Stromal cell of bone marrow (primary cell): ENCODE data around the gene MAPK1IP1L.

Experiments
- DNase-seq: peaks from one replicate; pipeline ENCODE4 v3.0.0-alpha.2; 2012; ENCODE audit warnings: low read depth

MAPK1IP1L gene

DNA sequence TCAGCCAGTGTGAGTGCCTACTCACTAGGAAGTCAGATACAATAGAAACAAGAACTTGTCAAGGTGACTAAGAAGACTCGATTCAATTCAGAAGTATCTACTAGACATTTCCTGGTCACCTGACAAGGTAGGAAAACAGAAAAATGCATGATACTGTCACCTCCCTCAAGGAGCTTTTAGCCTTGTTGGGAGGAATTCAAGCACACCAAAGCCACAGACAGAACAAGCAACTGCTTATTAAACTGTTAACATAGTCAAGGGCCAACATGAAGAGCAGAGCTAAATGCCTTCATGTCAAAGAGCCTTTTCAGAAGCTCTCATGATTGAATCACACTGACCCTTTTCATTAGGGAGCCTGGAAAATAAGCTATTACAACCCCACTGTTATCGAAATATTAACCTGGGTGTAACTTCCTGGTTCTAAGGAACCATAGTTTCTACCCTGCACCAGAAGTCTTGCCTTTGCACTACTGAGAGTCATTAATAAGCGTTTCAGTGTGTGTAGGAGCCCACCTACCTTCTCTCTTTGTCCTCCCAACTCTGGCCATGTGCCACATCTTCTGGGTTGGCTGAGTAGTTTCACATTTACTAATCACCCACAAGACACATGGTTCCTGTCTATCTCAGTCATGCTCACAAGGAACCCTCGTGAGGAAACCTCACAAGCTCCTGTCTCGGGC is 46.6 kb downstream of the MAPK1IP1L start:
- DNase-seq: no peak

DNA sequence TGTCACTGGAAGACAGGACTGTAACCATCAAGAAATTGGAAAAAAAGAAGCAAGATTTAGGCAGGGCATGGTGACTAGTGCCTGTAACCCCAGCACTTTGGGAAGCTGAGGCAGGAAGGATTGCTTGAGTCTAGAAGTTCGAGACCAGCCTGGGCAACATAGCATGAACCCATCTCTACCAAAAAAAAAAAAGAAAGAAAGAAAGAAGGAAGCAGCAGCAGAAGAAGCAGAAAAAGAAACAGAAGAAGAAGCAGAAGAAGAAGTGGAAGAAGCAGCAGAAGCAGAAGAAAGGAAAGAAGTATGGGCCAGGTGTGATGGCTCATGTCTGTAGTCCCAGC is 47.1 kb downstream of the MAPK1IP1L start:
- DNase-seq: no peak

DNA sequence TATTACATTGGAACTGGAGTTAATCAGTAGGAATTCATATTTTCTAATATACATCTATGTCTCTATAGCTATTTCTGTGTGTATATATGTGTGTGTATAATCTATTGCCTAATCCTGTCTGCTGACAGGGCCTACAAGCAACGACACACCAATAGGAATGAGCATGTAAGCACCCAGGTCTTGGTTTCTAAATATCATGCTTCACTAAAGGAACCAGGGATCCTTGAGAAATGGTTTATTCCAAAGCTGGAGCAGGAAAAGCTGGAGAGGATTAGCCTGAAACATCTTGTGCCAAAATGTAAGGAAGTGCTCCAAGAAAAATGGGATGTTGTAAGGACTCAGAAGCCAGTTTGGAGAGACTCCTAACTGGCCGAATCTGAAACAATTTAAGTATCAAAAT is 48.3 kb downstream of the MAPK1IP1L start:
- DNase-seq: peak; percentile 68

DNA sequence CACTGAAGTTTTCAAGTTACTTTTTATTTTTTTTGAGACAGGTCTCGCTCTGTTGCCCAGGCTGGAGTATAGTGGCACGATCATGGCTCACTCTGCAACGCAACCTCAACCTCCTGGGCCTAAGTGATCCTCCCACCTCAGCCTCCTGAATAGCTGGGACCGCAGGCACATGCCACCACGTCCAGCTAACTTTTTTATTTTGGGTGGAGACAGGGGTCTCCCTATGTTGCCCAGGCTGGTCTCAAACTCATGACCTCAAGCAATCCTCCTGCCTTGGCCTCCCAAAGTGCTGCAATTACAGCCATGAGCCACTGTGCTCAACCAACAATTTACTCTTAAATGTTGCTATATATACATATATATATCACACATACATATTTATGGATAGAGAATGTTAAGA is 50.3 kb downstream of the MAPK1IP1L start:
- no peak for DNase-seq

DNA sequence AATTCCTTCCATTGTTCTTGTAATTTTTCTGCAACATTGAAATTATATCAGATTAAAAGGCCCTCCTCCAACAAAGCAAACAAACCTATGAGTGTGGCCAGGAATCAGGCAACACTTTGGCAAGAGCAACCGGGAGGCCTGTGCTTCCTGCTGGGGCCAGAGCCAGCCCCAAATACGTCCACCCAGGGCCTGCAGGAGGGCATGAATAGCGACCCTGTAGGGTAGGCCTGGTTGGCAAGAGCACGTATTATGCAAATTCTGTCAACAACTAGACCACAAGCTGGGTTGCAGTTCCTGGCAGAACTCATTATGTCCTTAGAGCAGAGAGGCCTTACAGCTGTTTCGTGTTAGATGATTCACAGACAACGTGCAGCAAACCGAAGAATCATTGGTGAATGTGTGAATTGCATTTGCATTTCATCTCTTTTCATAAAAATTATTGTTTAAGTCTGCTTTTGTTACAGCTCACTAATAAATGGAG is 50.7 kb downstream of the MAPK1IP1L start:
- DNase-seq: peak; percentile 99

DNA sequence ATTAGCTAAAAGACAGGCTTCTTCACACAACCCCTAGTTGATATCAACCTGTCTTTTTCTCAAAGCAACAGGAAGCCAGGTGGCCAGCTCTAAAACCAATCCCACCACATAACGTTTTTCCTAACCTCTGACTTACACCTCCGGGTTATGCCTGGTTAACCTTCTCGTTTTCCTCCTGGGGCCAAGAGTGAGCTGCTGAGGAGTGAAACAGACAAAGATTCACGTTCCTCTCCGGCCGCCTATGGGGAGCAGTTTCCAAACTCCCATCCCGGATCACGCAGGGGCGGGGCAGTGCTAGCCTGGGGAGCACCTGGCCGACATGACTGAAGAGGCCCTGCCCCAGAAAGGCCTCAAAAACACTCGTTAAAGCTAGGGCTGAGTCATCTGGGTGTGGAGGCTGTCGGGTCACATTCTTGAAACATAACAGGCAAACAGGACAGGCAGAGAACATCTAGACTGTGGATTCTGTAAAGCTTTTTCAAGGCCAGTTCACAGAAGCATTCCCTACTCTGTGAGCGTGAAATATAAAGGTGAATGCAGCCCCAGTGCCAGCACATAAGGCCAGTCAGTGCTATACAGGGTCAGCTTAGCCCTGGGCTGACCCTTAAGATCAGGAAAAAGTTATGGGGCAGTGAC is 51.7 kb downstream of the MAPK1IP1L start:
- DNase-seq: peak; percentile 89

DNA sequence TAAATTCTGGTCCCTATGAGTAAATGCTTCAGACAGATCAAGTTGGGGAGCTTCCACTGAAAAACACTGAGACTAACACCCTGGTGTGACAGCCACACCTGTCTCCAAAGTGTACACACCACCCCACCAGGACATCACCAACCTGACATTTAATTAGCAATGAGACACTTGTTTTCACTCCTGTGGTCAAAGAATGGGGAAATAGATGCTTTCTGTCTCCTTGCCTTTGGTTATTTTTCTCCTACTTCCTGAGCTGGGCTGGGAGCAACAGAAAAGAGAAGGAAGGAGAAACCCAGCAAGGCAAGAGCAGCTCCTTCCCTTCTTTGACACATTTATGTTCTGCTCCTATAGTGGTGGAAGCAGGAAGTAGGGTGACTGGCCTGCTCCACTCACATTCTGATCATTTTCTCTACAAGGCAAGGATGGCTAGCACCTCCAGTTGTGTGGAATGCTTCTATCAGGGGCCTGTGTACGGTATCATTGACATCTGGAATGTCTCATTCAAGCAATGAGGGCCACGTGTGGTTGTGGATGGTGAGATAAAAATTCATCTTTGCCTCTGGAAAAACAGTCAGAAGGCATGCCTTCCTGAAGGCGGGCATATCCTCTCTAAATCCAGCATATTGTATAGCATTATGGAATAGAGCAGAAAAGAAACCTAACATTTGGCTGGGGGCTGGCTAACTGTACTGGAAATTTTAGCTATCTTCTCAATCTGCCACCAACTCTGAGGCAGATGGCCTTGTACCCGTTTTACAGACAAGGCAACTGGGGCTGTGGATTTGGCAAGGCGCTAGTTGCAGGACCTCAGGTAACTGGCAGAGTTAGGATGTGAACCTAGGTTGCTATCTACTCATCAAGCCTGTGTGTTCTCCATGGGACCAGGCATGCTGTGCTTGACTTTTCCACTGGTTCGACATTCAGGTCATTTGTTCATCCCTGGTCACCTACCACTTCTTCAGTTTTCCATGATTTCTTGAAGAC is 52.8 kb downstream of the MAPK1IP1L start:
- no peak for DNase-seq

DNA sequence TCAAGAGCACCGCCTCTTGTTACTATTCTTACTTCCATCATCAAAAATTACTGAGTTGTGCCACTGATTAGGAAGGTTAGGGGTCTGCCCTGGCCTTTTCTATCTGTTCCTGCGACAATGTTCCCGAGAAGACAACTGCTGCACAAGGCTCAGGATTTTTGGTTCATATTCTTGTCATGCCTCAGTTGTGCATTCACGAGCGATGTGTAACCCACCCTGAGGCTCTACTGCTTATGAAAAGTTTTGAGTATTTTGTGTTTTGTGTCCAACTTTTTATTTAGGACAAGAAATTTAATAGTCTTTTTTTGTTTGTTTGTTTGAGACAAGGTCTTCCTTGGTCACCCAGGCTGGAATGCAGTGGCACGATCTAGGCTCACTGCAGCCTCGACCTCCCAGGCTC is 54.5 kb downstream of the MAPK1IP1L start:
- no peak for DNase-seq

DNA sequence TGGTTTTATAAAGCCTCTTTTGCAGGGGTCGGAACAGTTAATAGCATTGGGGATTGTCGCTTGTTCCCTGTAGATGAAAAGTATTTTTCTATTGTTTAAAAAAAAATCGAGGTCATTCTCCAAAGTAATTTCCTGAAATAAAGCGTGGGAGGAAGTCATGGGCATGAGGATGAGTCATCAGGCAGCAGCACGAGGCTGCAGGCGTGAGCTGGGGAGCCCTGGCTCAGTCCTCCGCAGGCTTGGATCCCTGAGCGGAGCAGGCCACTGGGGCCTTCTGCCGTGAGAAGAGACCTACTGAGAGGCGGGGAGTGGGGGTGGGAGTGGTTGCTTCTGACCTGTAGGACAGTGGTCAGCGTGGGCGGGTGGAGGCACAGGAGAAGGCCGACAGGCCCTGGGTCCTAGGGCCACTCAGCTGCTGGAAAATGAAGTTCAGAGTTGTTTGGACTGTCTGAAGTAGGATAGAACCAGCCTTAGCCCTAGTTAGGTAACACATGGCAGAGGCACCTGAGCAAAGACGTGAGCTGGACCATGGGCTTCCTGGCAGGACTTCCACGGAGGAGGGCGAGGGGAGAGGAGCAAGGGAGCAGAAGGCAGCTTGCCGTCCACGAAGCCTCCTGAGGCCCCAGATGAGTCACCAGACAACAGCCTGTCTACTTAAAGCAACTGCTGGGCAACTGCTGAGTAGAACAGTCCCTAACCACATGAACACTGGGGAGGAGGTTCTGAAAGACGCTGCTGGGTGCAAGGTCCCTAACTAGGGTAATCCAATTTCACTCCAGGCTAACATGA is 56.5 kb downstream of the MAPK1IP1L start:
- peak; percentile 98 for DNase-seq

DNA sequence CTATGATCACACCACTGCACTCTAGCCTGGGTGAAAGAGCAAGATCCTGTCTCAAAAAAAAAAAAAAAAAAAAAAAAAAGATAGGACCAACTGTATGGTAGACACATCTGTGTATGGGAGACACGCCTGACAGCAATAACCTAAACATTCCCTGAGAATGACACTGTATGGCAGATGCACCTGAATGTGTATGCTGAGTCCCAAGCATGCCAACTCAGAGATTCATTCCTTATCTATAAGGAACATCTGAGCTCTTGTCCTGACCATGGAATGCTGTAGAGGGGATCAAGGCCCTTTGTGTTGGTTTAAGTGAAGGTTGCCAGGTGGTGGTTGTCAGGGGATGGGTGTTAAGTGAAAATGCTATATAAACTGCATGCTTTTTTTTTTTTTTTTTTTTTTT is 58.4 kb downstream of the MAPK1IP1L start:
- no peak for DNase-seq

DNA sequence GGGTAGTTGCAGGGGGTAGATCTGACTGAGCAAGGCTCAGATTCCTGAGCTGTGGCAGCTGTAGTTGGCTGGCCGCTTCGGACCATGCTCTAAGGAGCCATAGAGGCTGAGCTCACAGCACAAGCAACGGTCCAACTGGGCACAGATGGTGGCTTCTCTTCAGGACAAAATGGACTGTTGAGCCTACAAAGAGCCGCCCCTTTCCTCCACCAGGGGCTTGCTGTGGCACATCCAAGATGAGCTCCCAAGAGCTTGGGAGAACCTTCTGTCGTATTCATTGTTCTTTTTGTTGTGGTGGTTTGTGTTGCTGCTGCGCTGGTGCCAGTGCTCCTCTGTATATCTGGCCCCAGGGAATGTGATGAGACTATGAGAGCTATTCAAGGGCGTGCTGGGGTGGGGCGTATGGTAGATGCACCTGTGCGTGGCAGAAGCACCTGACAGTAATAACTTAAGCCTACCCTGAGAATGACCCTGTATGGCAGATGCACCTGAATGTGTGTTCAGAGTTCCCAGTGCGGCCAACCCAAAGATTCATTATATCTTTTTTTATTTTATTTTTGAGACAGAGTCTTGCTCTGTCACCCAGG is 59.8 kb downstream of the MAPK1IP1L start:
- no peak for DNase-seq

DNA sequence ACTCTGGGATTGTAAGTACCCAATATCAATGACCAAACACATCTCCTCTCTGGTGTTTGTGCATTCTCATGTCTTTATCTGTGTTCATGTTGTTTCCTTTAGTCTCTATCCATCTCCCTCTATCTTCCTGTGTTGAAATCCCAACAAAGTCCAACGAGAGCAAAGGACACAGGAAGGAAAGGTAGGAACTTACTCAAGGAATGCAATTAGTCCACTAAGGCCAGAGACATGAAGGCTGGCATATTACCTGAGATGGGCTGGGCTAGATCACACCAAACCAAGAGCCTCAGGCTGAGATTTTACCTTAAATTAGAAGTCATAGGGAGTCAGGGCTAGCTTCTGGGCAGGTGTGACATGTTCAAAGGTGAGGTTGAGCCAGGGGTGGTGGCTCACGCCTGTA is 63.3 kb downstream of the MAPK1IP1L start:
- DNase-seq: no peak

DNA sequence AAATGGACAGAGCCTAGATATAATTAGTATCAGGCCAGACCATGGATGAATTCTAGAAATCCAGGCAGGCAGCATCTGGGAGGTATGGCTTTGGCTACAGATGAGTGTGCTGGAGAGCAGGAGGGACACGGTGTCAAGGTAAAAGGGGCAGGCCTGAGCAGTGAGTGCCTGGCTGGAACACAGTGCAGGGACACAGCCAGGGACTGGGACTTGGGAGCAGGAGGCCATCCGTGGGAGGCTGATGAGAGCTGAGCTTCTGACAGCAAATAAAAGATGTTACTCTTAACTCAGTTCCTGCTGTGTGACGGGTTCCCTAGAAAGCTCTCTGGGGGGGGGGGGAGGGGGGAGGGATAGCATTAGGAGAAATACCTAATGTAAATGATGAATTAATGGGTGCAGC is 64.0 kb downstream of the MAPK1IP1L start:
- no peak for DNase-seq

DNA sequence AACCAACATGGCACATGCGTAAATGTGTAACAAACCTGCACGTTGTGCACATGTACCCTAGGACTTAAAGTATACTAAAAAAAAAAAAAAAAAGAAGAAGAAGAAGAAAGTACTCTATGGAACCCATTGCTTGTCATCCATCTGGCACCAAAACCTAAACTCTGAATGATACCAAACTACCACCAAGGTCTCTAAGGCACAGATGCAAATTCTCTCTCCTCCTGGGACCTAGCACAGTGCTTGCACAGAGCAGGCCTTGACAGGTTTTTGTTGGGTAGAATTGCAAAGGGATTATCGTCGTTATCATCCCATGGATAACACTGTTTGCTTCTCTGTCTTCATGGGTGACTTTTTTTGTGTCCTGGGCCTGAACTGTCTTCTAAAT is 64.4 kb downstream of the MAPK1IP1L start:
- no peak for DNase-seq

DNA sequence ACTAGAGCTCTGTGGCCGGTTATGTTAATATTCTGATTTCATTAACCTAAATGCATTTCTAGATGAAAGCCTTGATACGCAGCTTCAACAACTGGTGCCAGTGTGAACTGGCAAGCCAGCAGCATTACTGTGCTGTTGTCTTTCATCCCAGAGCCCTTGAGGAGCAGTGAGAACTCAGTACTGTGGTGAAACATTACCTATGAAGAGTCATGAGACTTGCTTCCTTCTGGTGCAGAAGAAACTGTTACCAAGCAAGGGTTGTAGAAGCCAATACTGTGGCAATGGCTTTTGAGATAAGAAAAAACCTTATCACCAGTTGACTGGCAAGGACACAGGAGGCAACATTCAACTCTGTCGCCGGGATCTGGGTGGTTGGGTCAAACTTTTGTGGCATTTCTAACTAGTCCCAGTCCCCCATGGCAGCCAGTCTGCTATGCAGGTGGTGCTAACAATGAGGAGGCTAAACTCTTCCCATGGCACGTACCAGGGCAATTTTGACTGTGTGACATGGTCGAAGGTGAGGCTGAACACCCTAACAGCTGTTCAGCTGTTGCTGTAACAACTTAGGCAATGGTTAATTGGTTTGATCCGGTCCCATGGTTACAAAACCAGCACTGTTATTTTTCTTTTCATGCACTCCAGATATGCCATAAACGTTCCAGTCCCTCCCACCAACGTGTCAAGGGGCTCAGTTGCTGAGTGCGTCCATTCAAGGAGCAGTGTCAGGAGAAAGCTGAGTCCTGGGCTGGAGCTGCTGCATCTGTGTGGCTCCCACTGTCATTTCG is 65.0 kb downstream of the MAPK1IP1L start:
- DNase-seq: no peak

DNA sequence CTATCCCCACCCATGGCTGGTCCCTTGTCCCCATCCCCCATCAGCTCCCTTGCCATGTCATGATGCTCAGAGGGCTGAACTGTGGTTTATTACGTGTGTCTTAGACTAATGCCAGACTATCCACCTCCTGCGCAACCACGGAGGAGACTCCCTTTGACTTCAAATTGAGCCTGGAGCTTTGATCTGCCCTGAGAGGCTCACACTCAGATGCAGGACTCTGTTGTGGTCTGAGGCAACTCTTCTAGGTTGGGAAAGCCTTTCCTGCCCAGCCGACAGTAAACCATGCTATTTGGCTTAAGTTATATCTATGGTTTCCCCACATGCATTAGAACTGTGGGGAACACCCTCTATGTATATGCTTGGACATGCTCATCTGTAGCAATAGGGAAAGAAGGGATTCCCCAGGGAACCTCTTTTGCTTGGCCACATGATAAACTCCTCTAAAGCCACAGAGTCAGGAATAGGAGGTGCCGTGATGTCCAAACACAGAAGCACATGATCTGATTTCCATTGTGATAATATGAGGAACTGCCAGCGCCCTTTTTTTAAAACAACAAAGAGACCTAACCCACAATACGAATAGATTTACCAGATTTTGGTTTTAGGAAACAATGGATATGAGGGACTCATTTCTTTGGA is 66.5 kb downstream of the MAPK1IP1L start:
- no peak for DNase-seq

DNA sequence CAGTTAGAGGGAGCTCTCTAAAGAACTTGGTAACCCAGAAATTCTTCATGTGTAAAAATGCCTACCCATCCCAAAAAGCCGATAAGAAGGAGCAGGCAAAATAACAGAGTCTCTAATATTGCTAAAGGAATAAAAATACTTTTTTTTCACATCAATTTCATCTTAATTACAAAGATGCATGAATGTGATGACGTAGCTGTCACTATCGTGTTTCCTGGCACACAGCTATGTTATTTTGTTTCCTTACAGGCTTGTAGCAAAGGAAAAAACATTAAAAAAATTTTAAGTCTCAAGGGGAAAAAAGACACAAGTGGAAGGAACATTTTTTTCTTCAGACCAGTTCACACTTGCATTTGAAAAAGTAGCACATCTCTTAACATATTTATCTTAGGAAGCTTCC is 67.3 kb downstream of the MAPK1IP1L start:
- no peak for DNase-seq
